Measurements from ENCODE around the gene RNF130. TPM values are rescaled to one million over a fixed set of nuclear protein-coding genes. Genes with fewer than 3 reads are reported as not detected.

The RNF130 gene
- total RNA-seq, 1 donor from 2014 or later: 29.8 TPM

DNA sequence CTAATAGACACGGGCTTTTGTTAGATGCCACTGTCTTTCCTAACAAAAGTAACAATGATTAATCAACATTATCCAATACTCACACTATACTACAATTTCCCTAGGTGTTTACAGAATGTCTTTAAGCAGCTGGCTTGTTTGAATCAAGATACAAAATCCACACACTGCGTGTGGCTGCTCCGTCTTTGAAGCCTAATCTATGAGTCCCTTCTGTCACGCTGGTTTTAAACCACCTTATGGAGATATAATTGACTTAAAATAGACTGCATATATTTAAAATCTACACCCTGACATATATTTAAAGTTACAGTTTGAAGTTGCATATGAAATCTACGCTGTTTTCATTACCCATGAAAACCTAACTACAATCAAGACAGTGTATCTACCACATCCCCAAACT is 89.9 kb downstream of the RNF130 start:
- no peaks in the 10 kb centered on the region for H3K36me3 ChIP-seq (ENCODE audit: insufficient read depth, low read length)

DNA sequence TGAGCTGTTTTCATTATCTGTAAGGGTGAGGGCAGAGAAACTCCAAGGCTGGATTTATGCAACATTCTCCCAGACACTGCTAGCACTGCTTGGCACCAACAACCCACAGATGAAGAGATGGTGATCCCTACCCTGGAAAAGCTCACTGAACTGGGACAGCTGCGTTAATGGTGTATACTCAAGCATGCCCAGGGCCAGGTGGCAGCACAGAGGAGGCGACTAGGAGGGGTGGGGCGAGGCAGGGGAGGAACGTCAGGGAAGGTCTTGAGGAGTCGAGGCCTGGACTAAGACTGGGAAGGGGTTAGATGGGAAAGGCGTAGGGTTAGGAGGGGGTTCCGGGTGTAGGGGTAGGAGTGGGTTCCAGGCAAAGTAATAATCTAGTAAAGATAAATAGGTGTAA is 90.8 kb downstream of the RNF130 start:
- DNase-seq (ENCODE audit: low read depth): no peak
- H3K79me2 ChIP-seq (ENCODE audit: insufficient read depth, low read length): no peaks in the 10 kb centered on the region
- no peak overlapping the region for H3K4me2 ChIP-seq (ENCODE audit: low read length)
- H3K9ac ChIP-seq (ENCODE audit: low read length): no peak overlapping the region
- no peaks in the 10 kb centered on the region for H3K9me3 ChIP-seq (ENCODE audit: insufficient read depth, low read depth, low read length)
- Mint-ChIP-seq H3K27ac (ENCODE audit: unreplicated experiment) (no peak overlapping the region), H3K4me3 (ENCODE audit: unreplicated experiment) (no peak overlapping the region), H3K9me3 (ENCODE audit: unreplicated experiment) (no peaks in the 10 kb centered on the region), H3K36me3 (ENCODE audit: low read depth, unreplicated experiment) (peaks cover 14% of the 10 kb centered on the region), H3K27me3 (ENCODE audit: low read depth, unreplicated experiment) (no peaks in the 10 kb centered on the region), H3K4me1 (ENCODE audit: low read depth, unreplicated experiment) (no peaks in the 10 kb centered on the region)
- no peak overlapping the region for H3K4me3 ChIP-seq (ENCODE audit: insufficient read depth, low read depth, low read length)
- H2AFZ ChIP-seq (ENCODE audit: low read depth, low read length): no peak overlapping the region
- TF ChIP-seq, protein P1, sequence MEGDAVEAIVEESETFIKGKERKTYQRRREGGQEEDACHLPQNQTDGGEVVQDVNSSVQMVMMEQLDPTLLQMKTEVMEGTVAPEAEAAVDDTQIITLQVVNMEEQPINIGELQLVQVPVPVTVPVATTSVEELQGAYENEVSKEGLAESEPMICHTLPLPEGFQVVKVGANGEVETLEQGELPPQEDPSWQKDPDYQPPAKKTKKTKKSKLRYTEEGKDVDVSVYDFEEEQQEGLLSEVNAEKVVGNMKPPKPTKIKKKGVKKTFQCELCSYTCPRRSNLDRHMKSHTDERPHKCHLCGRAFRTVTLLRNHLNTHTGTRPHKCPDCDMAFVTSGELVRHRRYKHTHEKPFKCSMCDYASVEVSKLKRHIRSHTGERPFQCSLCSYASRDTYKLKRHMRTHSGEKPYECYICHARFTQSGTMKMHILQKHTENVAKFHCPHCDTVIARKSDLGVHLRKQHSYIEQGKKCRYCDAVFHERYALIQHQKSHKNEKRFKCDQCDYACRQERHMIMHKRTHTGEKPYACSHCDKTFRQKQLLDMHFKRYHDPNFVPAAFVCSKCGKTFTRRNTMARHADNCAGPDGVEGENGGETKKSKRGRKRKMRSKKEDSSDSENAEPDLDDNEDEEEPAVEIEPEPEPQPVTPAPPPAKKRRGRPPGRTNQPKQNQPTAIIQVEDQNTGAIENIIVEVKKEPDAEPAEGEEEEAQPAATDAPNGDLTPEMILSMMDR (IDR thresholded peaks at IDR 0.05; ENCODE audit: insufficient read depth, low read depth, low read length): no peak
- TF ChIP-seq EZH2 (IDR thresholded peaks at IDR 0.05; ENCODE audit: insufficient read depth, low read length): no peak
- H3K27me3 ChIP-seq (ENCODE audit: insufficient read depth, low read length): no peaks in the 10 kb centered on the region
- H3K27ac ChIP-seq (ENCODE audit: low read depth, low read length): no peak overlapping the region
- H3K36me3 ChIP-seq (ENCODE audit: insufficient read depth, low read length): no peaks in the 10 kb centered on the region
- no peaks in the 10 kb centered on the region for H3K4me1 ChIP-seq (ENCODE audit: insufficient read depth, low read length)
- H4K20me1 ChIP-seq (ENCODE audit: insufficient read depth, low read length): no peaks in the 10 kb centered on the region
- no peak for FAIRE-seq

More for the DNA sequence above, 89.9 kb downstream of the RNF130 start:
- H3K9ac ChIP-seq (ENCODE audit: low read length): no peak overlapping the region
- FAIRE-seq: no peak
- no peak overlapping the region for H3K4me3 Mint-ChIP-seq (ENCODE audit: unreplicated experiment)
- H3K4me1 Mint-ChIP-seq (ENCODE audit: low read depth, unreplicated experiment): no peaks in the 10 kb centered on the region
- H4K20me1 ChIP-seq (ENCODE audit: insufficient read depth, low read length): no peaks in the 10 kb centered on the region
- no peaks in the 10 kb centered on the region for H3K79me2 ChIP-seq (ENCODE audit: insufficient read depth, low read length)
- H3K9me3 ChIP-seq (ENCODE audit: insufficient read depth, low read depth, low read length): no peaks in the 10 kb centered on the region
- no peak overlapping the region for H3K27ac ChIP-seq (ENCODE audit: low read depth, low read length)
- no peak overlapping the region for H2AFZ ChIP-seq (ENCODE audit: low read depth, low read length)
- no peak for DNase-seq (ENCODE audit: low read depth)
- no peaks in the 10 kb centered on the region for H3K4me1 ChIP-seq (ENCODE audit: insufficient read depth, low read length)
- H3K9me3 Mint-ChIP-seq (ENCODE audit: unreplicated experiment): no peaks in the 10 kb centered on the region
- no peaks in the 10 kb centered on the region for H3K27me3 Mint-ChIP-seq (ENCODE audit: low read depth, unreplicated experiment)
- no peak overlapping the region for H3K27ac Mint-ChIP-seq (ENCODE audit: unreplicated experiment)
- H3K36me3 Mint-ChIP-seq (ENCODE audit: low read depth, unreplicated experiment): peaks cover 10% of the 10 kb centered on the region
- no peaks in the 10 kb centered on the region for H3K27me3 ChIP-seq (ENCODE audit: insufficient read depth, low read length)
- no peak overlapping the region for H3K4me3 ChIP-seq (ENCODE audit: insufficient read depth, low read depth, low read length)
- TF ChIP-seq, protein P1 (IDR thresholded peaks at IDR 0.05; ENCODE audit: insufficient read depth, low read depth, low read length): no peak
- TF ChIP-seq EZH2 (IDR thresholded peaks at IDR 0.05; ENCODE audit: insufficient read depth, low read length): no peak
- no peak overlapping the region for H3K4me2 ChIP-seq (ENCODE audit: low read length)

DNA sequence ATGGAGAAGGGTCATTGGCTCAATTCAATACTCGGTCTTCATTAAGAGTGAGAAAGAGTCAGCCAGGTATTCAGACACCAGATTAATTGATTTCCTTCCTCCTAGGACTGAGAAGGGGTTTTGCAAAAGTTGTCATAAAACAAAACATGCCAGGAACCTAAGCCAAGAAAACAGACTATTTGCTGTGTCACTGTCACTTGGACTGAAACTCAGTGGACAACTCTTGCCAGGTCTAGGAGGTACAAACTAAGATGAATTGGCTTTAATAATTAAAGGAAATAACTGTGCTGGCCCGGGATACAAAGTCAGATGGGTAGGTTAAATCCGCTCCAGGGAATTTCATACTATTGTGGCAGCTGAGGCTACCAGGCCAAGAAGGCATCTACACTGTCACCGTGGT is 92.8 kb downstream of the RNF130 start:
- Mint-ChIP-seq H3K27me3 (ENCODE audit: low read depth, unreplicated experiment) (no peaks in the 10 kb centered on the region), H3K4me1 (ENCODE audit: low read depth, unreplicated experiment) (no peaks in the 10 kb centered on the region), H3K9me3 (ENCODE audit: unreplicated experiment) (no peaks in the 10 kb centered on the region), H3K36me3 (ENCODE audit: low read depth, unreplicated experiment) (peaks cover 27% of the 10 kb centered on the region), H3K4me3 (ENCODE audit: unreplicated experiment) (no peak overlapping the region), H3K27ac (ENCODE audit: unreplicated experiment) (no peak overlapping the region)
- Histone ChIP-seq H3K4me1 (ENCODE audit: insufficient read depth, low read length) (no peaks in the 10 kb centered on the region), H3K9me3 (ENCODE audit: insufficient read depth, low read depth, low read length) (no peaks in the 10 kb centered on the region), H3K79me2 (ENCODE audit: insufficient read depth, low read length) (no peaks in the 10 kb centered on the region), H3K36me3 (ENCODE audit: insufficient read depth, low read length) (no peaks in the 10 kb centered on the region), H4K20me1 (ENCODE audit: insufficient read depth, low read length) (no peaks in the 10 kb centered on the region), H3K4me2 (ENCODE audit: low read length) (no peak overlapping the region), H3K4me3 (ENCODE audit: insufficient read depth, low read depth, low read length) (no peak overlapping the region), H2AFZ (ENCODE audit: low read depth, low read length) (no peak overlapping the region), H3K9ac (ENCODE audit: low read length) (no peak overlapping the region), H3K27me3 (ENCODE audit: insufficient read depth, low read length) (no peaks in the 10 kb centered on the region), H3K27ac (ENCODE audit: low read depth, low read length) (no peak overlapping the region)
- no peak for DNase-seq (ENCODE audit: low read depth)
- TF ChIP-seq, protein P1 (IDR thresholded peaks at IDR 0.05; ENCODE audit: insufficient read depth, low read depth, low read length): no peak
- FAIRE-seq: no peak

All from astrocyte (in vitro differentiated cells and primary cell).